ENCODE results near the gene ZFX. TPM values are rescaled to one million over a fixed set of nuclear protein-coding genes. Genes with fewer than 3 reads are reported as not detected.
A peak's percentile ranks its signal among the peaks of the same experiment; 100 is the strongest.

Gene ZFX
- total RNA-seq, 4 donors from 2014 or later = 63.7 to 105 (median 68.2) TPM

- Histone ChIP-seq H3K36me3 (no peaks in the 10 kb centered on the region), H3K27ac (no peak overlapping the region), H3K9me3 (no peaks in the 10 kb centered on the region), H3K4me3 (replicated peaks in 1 of 3) (no peak overlapping the region), H3K4me1 (no peaks in the 10 kb centered on the region), H3K27me3 (no peaks in the 10 kb centered on the region)
- intact Hi-C loops (cut with DNase I) = loop anchor here (10.0 kb wide), 2 partner anchors 107 to 157 kb away; no protein-coding TSS in a partner anchor
- DNase-seq = peak; percentile 13 to 14
- TF ChIP-seq CTCF (IDR thresholded peaks at IDR 0.05) = peak in 4 of 6 experiments; percentile 40 to 64 (median 54)
- TF ChIP-seq POLR2A (IDR thresholded peaks at IDR 0.05) = no peak
- 40 to 44% methylated on average over 13 of the region's 13 CpGs for WGBS, 2 donors
Observed at GRCh38 chrX:24241822-24242648, 92.5 kb downstream of the ZFX start.

- intact Hi-C loops (cut with DNase I) = loop anchor here (10.0 kb wide), 2 partner anchors 108 to 158 kb away; no protein-coding TSS in a partner anchor
- no peaks in the 10 kb centered on the region for H3K9me3 ChIP-seq
- H3K27ac ChIP-seq = no peak overlapping the region
- H3K36me3 ChIP-seq = no peaks in the 10 kb centered on the region
- peak; percentile 12 to 16 for DNase-seq
- no peaks in the 10 kb centered on the region for H3K27me3 ChIP-seq
- H3K4me1 ChIP-seq = no peaks in the 10 kb centered on the region
- H3K4me3 ChIP-seq (replicated peaks in 1 of 3) = no peak overlapping the region
- 28 to 40% methylated on average over 1 to 5 of the region's 8 CpGs for WGBS, 2 donors
- TF ChIP-seq CTCF (IDR thresholded peaks at IDR 0.05) (no peak), POLR2A (IDR thresholded peaks at IDR 0.05) (no peak)
Observed at GRCh38 chrX:24242649-24243175, 93.2 kb downstream of the ZFX start.

- Histone ChIP-seq H3K4me1 (no peaks in the 10 kb centered on the region), H3K27ac (no peak overlapping the region), H3K36me3 (no peaks in the 10 kb centered on the region), H3K4me3 (replicated peaks in 1 of 3) (no peak overlapping the region), H3K9me3 (no peaks in the 10 kb centered on the region), H3K27me3 (no peaks in the 10 kb centered on the region)
- DNase-seq = no peak
- TF ChIP-seq POLR2A (IDR thresholded peaks at IDR 0.05) (no peak), CTCF (IDR thresholded peaks at IDR 0.05) (no peak)
- intact Hi-C loops (cut with DNase I) = loop anchor here (10.0 kb wide), 2 partner anchors 108 to 158 kb away; no protein-coding TSS in a partner anchor
- WGBS, 2 donors = 67 to 72% methylated on average over 5 of the region's 5 CpGs
Observed at GRCh38 chrX:24243188-24243587, 93.7 kb downstream of the ZFX start.

GRCh38 chrX:24243692-24244091, 94.2 kb downstream of the ZFX start:
- no peak for DNase-seq
- Histone ChIP-seq H3K9me3 (no peaks in the 10 kb centered on the region), H3K4me3 (replicated peaks in 1 of 3) (no peak overlapping the region), H3K36me3 (no peaks in the 10 kb centered on the region), H3K27ac (no peak overlapping the region), H3K27me3 (no peaks in the 10 kb centered on the region), H3K4me1 (no peaks in the 10 kb centered on the region)
- TF ChIP-seq CTCF (IDR thresholded peaks at IDR 0.05) = no peak
- TF ChIP-seq POLR2A (IDR thresholded peaks at IDR 0.05) = no peak
- 54 to 68% methylated on average over 3 of the region's 3 CpGs for WGBS, 2 donors
- intact Hi-C loops (cut with DNase I) = loop anchor here (10.0 kb wide), 2 partner anchors 109 to 159 kb away; no protein-coding TSS in a partner anchor

GRCh38 chrX:24245202-24245601, 95.7 kb downstream of the ZFX start:
- no peak overlapping the region for H3K4me3 ChIP-seq (replicated peaks in 1 of 3)
- TF ChIP-seq CTCF (IDR thresholded peaks at IDR 0.05) (no peak), POLR2A (IDR thresholded peaks at IDR 0.05) (no peak)
- no peak for DNase-seq
- H3K4me1 ChIP-seq = no peaks in the 10 kb centered on the region
- H3K36me3 ChIP-seq = no peaks in the 10 kb centered on the region
- WGBS, 2 donors = 54 to 66% methylated on average over 6 of the region's 6 CpGs
- H3K9me3 ChIP-seq = no peaks in the 10 kb centered on the region
- H3K27me3 ChIP-seq = no peaks in the 10 kb centered on the region
- intact Hi-C loops (cut with DNase I) = loop anchor here (10.0 kb wide), 2 partner anchors 110 to 160 kb away; no protein-coding TSS in a partner anchor
- no peak overlapping the region for H3K27ac ChIP-seq

All from thyroid gland (tissue), 4 donors.